Lower leg skin (tissue), 4 donors: ENCODE data around the gene SDK1. TPM values are rescaled to one million over a fixed set of nuclear protein-coding genes. Genes with fewer than 3 reads are reported as not detected.
A peak's percentile ranks its signal among the peaks of the same experiment; 100 is the strongest.

ENCODE experiments used
- DNase-seq, 2 donors: peaks; one replicate each; pipeline ENCODE4 v3.0.0-alpha.2; 2019; ENCODE audit warnings: low spot score in 2 of 2
- H3K4me3 ChIP-seq: fragments of 200-600 bp; sonication (generic); 2 replicates; pipeline ENCODE4 v1.5.1; 2017; ENCODE audit warnings: mild to moderate bottlenecking, low read depth; ENCODE audit not compliant: poor library complexity, severe bottlenecking
- CTCF ChIP-seq, 3 donors: fragments of 450-650 bp; IDR thresholded peaks; one replicate each; pipeline ENCODE4 v1.5.1; 2016; ENCODE audit warnings: antibody characterized with exemption in 3 of 3, mild to moderate bottlenecking in 3 of 3, moderate library complexity in 2 of 3
- POLR2A ChIP-seq, 2 donors: fragments of 450-650 bp; IDR thresholded peaks; one replicate each; pipeline ENCODE4 v1.6.1; 2016 to 2017; ENCODE audit warnings: antibody characterized with exemption in 2 of 2, mild to moderate bottlenecking in 1 of 2, moderate library complexity in 1 of 2
- WGBS, 2 donors: methylation state at CpG; one replicate each; pipeline ENCODE4 v1.1.5; 2018; 5-methylcytosine and 5-hydroxymethylcytosine counted together
- intact Hi-C: fragments of 100-400 bp; cut with DNase I; formaldehyde crosslinking; loops from one replicate; pipeline ENCODE4 v1.15.0; 2023; ENCODE audit warnings: low total_unique reads
- total RNA-seq, 4 donors: library from RNA; depleted of rRNA; stranded (reverse); fragments of >200 nt; gene quantifications; one replicate each; pipeline ENCODE4 v1.1.0, GENCODE V29; 2016

The SDK1 gene
- total RNA-seq, 4 donors from 2014 or later = 1.9 to 7.2 (median 5.1) TPM

DNA sequence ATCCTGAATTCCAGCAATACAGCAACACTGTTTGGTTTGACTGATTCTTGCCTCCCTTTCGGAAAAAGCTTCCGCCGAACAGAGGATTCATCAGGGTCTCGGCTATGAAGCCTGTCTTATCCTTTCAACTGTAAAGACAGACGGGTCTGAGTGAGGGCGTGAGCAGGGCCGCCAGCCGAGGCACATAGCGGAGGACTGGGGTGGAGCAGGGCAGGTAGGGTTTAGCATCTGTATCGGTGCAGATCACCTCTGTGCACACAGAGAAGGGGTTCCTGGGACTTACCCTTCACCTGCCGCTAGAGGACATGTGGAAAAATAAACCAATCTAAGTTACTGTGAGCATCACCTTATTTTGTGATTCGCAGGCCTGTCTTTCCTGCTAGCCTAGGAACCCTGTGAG, 724.2 kb downstream of the SDK1 start:
- TF ChIP-seq POLR2A (IDR thresholded peaks at IDR 0.05) (no peak), CTCF (IDR thresholded peaks at IDR 0.05) (no peak)
- intact Hi-C loops = no loop called here
- WGBS, 2 donors = 94% methylated on average over 12 of the region's 12 CpGs

GRCh38 chr7:4025694-4026615, 724.9 kb downstream of the SDK1 start:
- no peak overlapping the region for H3K4me3 ChIP-seq
- WGBS, 2 donors = 78 to 79% methylated on average over 26 of the region's 26 CpGs
- intact Hi-C loops = no loop called here
- peak in 1 of 2 donors; percentile 66 for DNase-seq
- TF ChIP-seq POLR2A (IDR thresholded peaks at IDR 0.05) (no peak), CTCF (IDR thresholded peaks at IDR 0.05) (no peak)

More for the DNA sequence above, 724.2 kb downstream of the SDK1 start:
- DNase-seq = peak in 1 of 2 donors; percentile 54
- no peak overlapping the region for H3K4me3 ChIP-seq

- H3K4me3 ChIP-seq = no peak overlapping the region
- TF ChIP-seq CTCF (IDR thresholded peaks at IDR 0.05) = no peak
- TF ChIP-seq POLR2A (IDR thresholded peaks at IDR 0.05) = no peak
- WGBS, 2 donors = 89 to 93% methylated on average over 10 of the region's 10 CpGs
- intact Hi-C loops = no loop called here
- peak in 1 of 2 donors; percentile 12 for DNase-seq
These were observed 726.0 kb downstream of the SDK1 start for GRCh38 chr7:4026941-4027486.

DNA sequence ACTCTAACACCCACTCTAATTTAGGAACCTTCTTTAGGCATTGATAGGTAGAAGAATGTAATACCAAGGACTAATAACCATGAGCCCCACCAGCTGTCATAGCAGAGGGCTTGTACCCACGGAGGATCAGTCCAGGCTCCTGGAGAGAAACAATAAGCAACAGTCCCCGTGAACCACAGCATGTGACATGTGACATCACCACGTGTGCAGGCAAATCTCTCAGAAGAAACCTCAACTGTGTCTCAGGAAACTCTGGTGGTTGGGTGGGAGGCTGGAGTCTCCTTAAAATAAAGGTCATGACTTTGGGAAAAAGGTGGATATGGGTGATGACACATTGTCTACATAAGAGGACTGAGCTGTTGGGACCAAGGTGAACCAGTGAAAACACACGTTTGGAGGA, 727.2 kb downstream of the SDK1 start:
- intact Hi-C loops = no loop called here
- TF ChIP-seq CTCF (IDR thresholded peaks at IDR 0.05) (no peak), POLR2A (IDR thresholded peaks at IDR 0.05) (no peak)
- DNase-seq = peak in 1 of 2 donors; percentile 23
- no peak overlapping the region for H3K4me3 ChIP-seq
- WGBS, 2 donors = 68 to 85% methylated on average over 4 of the region's 4 CpGs

DNA sequence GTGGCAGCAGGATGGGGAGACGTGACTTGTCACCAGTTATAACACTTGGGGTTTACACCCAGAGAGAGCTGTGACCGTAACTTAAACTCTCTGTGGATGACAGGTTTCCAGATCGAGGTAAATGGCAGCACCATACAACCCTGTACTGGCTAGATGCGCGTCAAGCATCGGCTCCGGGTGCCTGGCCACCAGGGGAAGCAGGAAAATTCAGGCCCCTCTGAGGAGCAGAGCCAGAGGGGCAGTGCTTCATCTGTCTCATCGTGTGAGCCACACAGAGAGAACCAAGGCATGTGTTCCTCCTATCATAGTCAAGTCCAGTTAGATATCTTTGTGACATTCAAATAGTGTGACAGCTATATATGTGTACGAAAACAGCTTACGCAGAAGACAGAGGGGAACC, 728.9 kb downstream of the SDK1 start:
- 90 to 95% methylated on average over 10 of the region's 10 CpGs for WGBS, 2 donors
- intact Hi-C loops = no loop called here
- no peak for TF ChIP-seq CTCF (IDR thresholded peaks at IDR 0.05)
- no peak for TF ChIP-seq POLR2A (IDR thresholded peaks at IDR 0.05)
- H3K4me3 ChIP-seq = no peak overlapping the region
- peak in 1 of 2 donors; percentile 4 for DNase-seq
